ENCODE data around the gene AKAP9.
"Not testable (repeated sequence)": the region's sequence is repeated elsewhere in the genome, so short reads cannot be mapped to it uniquely, and the experiment has no call there.

Gene AKAP9

DNA sequence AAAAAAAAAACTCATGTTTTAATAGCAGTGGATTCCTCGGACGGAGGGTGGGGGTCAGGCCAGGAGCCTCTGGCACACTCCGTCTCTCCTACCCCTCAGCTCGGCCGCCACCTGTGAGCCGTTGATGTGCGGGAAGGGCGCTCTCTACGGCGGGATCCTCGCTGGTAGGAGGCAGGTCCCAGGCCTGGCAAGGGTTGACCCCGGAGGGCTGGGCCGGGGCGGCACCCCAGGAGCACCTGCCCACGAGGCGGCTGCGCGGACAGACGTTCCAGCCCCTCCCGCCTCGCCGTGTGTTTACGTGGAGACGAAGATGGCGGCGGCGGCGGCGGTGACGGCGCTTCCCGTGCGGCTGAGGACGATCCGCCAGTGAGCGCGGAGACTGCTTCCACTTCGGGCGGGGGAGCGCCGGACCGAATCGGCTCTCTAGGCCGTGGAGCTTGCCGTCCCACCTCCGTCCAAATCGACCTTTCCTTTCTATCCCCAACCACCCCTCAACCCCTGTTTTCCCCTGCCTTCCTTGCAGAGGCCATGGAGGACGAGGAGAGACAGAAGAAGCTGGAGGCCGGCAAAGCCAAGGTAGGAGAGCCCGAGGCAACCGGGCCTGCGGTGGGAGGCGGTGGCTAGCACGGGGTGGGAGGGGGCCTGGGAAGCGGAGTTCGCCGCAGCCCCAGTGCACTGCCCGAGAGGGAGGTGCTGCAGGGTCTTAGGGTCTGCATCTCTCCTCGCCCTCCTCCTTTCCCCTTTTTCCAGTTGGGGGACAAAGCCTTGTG lies at the start of gene AKAP9:
TSS of gene AKAP9 (plus strand) at position 291 of the 770 bp plus-strand sequence. CDS start at position 529, 238 bp downstream.
- in situ Hi-C loops (cut with HindIII; ENCODE audit: low sequenced_read_pairs) = no loop called here

DNA sequence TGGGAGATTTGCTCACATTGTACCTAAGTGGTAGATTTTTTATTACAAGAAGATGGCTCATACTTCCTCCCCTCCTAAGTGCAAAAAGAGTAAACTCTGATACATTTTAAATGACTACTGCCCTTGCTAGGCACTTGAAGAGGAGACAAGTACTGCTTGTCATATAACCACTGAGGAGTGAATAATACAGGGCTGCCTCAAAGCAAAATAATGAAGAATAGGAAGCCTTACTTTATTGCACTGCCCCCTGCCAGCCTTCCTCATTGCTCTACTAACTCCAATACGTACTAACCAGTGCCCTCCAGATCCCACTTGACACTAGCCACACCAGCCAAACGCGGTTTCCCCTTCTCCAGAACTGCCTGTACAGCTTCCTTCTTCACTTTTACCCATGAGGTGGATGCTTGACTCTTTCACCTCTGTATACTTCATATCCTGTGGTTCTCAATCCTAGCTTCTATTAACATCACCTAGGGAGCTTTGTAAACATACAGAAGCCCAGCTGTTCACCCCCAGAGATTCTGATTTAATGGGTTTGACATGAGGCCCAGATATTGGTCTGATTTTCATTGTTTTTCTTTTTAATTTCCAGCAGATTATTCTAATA lies 48.5 kb upstream of the AKAP9 start:
- in situ Hi-C loops (cut with HindIII; ENCODE audit: low sequenced_read_pairs) = no loop called here

DNA sequence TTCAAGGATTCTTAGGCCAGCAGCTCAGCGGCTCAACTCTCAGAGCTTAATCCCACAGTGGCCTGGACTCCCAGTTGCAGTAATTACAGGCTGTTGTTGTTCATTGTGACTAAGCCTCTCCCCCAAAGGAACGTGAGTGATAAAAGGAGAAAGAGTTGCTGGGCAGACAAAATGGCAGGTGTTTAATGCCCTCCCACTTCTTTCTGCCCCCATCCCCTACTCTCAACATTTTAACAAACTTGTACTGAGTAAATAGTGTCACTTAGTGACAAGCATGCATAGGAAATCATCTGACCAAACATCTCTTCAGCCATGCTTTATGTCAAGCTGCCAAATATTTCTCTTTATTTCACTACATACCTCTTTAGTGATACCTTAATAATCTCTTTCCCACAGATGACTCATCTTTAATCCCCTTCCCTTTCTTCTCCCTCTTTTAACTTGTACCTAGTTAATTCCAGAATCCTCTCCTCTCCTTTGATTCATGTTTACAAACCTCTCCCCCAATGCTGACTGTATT lies 47.8 kb upstream of the AKAP9 start:
- in situ Hi-C loops (cut with HindIII; ENCODE audit: low sequenced_read_pairs) = no loop called here

DNA sequence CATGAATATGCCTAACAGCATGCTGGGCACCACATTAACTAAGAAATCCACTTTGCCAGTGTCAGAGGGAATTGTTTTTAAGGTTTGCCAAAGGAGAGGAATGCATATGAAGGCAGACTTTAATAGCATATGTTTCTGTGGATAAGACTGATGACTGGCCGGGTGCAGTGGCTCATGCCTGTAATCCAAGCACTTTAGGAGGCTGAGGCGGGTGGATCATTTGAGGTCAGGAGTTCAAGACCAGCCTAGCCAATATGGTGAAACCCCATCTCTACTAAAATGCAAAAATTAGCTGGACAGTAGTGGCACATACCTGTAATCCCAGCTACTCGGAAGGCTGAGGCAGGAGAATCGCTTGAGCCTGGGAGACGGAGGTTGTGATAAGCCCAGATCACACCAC lies 47.0 kb upstream of the AKAP9 start:
- in situ Hi-C loops (cut with HindIII; ENCODE audit: low sequenced_read_pairs) = not testable (repeated sequence)

DNA sequence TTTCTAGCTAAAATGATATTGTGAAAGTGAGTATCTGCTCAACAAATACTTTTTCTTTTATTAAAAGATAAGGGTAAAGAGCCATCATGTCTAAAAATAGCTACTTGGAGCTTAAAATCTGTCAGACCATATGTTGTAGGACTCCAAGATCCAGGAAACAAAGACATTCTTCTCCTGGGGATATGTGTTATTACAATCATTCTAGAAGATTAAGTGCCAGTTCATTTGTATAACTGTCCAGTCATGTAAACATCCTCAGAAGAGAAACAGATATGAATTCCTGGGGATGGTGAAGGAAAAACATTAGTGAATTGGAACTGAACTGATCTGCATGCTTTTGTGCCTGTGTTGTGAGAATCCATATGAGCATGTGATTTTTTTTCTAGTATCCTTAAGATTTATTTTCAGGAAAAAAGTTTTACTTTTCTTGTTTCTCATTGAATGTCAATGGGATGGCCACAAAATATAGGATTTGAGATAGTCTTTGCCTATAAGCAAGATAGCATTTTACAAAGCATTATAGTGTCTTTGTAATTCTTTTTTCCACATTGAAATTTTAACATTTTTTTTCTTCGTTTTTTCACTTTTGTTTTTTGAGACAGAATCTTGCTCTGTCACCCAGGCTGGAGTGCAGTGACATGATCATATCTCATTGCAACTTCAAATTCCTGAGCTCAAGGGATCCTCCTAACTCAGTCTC lies 45.7 kb upstream of the AKAP9 start:
- in situ Hi-C loops (cut with HindIII; ENCODE audit: low sequenced_read_pairs) = no loop called here

DNA sequence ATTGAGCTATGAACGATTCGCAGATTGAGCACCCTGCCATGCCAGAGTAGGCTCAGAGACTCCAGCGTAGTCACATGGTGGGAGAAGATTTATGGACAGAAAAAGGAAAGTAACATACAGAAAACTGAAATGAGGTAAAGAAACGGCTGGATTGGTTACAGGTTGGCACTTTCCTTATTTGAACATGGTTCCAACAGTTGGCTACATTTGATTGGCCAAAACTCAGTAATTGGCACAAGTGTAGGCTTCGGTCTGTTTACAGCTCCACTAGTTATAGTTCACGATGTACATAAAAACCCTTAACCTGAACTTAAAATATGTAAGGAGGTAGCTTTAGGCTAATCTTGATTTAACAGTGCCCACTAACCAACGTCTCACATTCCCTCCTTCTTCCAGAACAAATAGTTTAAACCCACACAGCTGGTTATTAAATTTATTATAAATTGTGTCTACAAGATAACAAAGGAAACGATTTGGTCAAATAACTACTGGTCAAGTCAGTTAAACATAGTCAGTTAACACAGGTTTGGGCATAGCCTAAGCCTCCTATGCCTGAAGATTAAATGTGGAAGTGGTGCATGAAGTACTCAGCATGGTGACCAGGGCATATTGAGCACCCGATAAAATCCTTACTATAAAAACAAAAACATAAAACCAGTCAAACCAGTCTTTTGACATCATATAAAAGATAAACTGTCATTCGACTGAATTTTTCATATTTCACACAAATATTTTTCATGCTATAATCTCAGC lies 42.2 kb upstream of the AKAP9 start:
- in situ Hi-C loops (cut with HindIII; ENCODE audit: low sequenced_read_pairs) = no loop called here

DNA sequence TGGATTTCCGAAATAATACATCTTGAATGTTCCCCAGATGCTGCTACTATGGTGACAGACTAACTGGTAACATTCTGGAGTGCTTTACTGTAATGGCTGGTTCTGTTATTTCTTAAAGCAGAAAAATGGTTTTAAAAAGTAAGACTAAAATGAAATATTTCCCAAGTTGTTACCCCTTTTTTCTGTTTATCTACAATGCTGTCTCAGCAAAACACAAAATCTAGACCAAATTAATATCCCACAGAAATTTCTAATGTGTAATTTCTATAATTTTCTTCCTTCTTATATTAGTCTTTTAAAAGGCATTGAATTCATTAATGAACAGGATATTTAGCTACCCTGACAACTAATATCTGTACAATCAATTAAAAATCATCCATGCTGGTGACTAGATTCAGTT lies 41.1 kb upstream of the AKAP9 start:
- in situ Hi-C loops (cut with HindIII; ENCODE audit: low sequenced_read_pairs) = no loop called here

DNA sequence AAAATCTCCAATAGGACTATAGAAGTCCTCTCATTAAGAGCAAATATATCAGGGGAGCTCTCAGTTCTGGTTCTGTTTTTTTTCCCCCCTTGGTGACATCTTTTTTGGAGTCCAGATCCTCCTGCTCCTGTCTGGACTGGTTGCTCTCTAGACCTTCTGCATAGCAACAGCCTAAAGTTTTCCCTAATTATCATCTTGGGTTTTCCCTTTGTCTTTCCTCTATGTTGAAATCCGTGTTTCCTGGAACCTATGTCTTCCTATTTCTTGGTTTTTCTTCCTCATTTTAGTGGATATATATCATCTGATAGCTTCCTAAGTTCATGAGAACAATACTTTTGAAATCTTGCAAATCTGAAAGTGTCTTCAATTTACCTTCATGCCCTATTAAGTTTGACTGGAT lies 30.5 kb upstream of the AKAP9 start:
- in situ Hi-C loops (cut with HindIII; ENCODE audit: low sequenced_read_pairs) = no loop called here

DNA sequence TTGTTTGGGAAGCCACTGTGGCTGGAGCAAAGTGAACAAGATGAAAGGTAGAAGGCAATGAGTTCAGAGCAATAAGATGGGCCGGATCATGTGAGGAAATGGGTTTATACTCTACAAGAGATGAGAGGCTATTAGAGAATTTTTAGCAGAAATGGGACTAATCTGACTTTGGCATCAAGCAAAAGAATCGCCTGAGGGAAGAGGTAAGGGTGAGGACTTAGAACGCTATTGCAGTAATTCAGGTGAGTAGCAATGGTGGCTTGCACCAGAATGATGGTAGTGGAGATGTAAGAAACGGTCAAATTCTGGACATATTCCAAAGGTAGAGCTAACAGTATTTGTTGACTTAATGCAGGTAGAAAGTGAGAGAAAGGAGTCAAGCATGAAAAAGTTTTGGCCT lies 29.5 kb upstream of the AKAP9 start:
- in situ Hi-C loops (cut with HindIII; ENCODE audit: low sequenced_read_pairs) = no loop called here

DNA sequence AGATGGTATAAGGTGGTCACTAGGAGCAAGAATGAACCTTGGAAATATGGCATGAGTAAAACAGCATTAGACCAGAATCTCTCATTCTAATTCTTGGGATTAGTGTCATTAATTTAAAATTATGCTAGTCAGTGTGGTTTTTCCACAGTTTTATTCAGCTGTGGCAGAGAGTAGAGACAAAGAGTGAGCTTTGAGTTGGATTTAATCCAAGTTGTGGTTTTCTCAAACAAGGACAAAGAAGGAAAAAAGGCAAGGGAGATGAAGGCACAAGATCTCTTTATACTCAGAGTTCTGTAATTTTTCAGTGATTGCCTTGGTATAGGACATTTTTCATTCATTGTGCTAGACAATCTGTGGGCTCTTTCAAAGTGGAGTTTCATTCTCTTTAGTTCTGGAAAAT lies 28.2 kb upstream of the AKAP9 start:
- in situ Hi-C loops (cut with HindIII; ENCODE audit: low sequenced_read_pairs) = no loop called here

DNA sequence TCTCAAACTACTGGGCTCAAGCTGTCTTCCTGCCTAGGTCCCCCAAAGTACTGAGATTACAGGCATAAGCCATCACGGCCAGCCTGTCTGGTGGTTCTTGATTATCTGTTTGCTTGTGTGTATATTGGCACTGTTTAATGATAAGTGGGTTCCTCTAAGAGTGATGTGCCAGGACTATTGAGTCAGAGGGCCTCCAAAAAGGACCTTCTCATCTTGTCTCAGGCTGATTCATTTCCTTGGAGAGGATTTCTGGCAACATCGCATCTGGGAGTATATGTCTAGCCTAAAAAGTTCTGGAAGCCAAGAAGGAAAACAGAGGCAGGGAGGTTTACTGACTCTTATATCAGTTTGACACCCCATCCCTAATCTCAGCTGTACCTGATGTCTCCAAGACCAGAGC lies 27.1 kb upstream of the AKAP9 start:
- in situ Hi-C loops (cut with HindIII; ENCODE audit: low sequenced_read_pairs) = no loop called here

DNA sequence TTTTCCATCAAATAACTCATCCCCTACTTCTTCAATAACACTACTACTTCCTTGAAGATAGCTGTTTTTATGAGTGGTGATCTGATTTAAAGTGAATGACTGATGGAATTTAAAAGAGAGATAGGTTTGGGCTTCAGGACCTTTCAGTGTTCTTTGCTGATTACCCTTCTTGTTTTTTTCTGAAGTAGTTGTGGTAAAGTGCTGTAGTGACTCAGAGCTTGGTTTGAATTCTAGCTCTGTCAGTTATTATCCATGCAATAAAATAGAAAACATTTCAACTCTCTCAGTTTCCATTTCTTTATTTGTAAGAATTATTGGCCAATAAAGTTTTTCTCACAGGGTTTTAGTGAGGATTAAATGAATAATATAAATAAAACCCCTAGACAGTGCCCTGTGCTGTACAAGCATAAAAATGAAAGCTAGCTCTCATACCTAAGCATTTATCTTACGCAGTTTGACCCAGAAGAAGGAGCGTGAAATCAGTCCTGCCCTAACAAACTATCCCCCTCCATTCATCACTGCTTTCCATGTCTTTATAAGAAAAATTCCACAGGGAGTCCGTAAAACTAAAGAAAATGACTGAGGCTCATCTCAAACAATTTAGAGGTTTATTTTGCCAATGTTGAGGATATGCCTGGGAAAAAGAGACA lies 25.1 kb upstream of the AKAP9 start:
- in situ Hi-C loops (cut with HindIII; ENCODE audit: low sequenced_read_pairs) = no loop called here

DNA sequence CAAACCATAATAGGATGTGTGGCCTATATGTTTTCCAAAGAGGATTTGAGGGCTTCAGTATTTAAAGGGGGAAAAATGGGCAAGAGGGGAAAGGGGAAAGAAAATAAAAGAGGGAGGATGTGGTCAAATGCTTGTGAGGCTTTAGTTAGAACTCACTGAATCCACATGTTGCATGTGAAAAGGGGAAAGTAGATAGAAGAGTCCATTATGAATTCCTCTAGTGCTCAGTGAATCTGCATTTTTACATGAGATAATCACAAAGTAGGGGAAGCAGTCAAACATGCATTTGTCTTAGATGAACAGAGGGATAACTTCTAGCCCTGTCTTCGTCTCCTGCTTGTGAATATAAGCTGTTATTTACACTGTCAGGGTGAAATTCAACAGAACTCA lies 24.6 kb upstream of the AKAP9 start:
- in situ Hi-C loops (cut with HindIII; ENCODE audit: low sequenced_read_pairs) = no loop called here

DNA sequence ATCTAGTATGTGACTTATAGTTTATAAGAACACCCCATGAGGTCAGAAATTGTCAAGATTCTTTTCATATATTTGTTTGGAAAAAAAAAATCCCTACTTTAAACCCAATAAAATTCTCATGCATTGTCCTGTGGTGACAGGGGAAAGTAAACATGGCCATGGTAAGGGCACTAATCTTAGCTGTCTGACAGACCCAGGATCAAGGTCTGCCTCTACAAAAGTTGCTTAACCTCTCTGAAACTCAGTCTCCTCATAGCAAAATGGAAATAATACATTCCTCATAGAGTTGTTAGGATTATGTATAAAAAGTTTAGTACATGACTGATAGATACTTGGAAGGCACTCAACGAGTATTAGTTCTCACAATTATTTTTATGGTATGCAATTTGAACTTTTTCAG lies 22.3 kb upstream of the AKAP9 start:
- in situ Hi-C loops (cut with HindIII; ENCODE audit: low sequenced_read_pairs) = no loop called here

DNA sequence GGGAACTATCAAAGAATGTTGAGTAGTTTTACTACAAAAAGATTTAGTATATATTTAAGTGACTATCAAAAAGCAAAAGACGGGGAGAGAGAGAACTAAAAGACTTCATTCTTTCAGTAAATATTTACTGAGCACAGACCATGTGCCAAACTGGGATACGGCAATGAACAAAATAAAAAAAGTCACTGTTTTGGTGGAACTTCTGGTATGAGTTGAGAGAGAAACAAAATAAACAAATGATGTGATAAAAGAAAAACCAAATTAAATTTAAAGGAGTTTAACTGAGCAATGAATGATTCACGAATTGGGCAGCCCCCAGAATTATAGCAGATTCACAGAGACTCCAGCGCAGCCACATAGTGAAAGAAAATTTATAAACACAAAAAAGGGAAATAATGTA lies 17.8 kb upstream of the AKAP9 start:
- in situ Hi-C loops (cut with HindIII; ENCODE audit: low sequenced_read_pairs) = no loop called here

DNA sequence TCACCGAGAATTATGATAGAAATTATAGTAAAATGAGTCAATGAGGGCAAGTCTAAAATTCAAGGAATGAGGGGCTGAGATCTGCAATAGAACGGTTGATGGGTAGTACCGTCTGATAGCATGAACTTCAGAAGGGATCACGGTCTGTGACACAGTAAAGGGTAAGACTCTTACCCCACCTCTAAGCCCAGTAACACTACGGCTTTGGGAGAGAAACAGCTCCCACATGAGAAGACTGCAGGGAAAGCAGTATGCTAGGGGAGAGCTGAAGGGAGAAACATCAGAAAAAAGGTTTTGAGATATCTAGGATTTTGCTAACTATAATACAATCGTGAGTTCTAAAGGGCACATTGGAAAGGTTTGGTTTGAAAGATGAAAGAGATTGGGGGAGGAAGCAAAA lies 12.8 kb upstream of the AKAP9 start:
- in situ Hi-C loops (cut with HindIII; ENCODE audit: low sequenced_read_pairs) = no loop called here

DNA sequence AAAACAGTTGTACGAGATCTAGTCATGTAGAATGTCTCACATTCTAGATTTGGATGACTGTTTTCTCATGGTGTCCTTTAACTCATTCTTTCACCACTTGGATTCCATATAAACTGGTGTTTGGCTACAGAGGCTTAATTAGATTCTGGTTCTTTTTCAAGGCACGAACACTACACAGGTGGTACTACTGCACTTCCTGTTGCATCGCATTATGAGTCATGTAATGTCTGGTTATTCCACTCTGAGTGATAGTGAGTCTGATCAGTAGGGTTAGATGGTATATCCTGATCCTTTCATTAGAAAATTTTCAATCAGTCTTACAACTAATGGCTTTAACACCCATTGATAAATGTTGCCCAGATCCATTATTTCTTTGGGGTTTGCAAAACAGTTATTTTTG lies 11.2 kb upstream of the AKAP9 start:
- in situ Hi-C loops (cut with HindIII; ENCODE audit: low sequenced_read_pairs) = no loop called here

DNA sequence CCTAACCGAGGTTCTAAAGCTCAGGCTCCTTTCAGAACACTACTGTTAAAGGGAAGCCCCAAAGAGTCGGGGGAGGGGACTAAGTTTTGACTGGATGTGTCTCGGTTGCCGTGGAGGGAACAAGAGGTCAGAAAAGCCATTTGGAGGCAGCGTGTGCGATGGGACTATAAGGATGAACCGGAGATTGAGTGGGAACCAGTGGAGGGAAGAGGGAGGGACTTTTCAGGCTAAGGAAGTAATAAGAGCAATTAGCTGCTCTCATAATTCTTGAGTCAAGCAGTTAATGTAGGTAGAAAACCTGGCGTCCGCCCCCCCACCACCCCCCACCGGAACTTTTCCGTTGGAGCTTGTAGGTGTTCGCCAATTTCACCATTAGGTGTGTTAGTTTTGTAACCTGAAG lies 491 bp upstream of the AKAP9 start:
- in situ Hi-C loops (cut with HindIII; ENCODE audit: low sequenced_read_pairs) = no loop called here

DNA sequence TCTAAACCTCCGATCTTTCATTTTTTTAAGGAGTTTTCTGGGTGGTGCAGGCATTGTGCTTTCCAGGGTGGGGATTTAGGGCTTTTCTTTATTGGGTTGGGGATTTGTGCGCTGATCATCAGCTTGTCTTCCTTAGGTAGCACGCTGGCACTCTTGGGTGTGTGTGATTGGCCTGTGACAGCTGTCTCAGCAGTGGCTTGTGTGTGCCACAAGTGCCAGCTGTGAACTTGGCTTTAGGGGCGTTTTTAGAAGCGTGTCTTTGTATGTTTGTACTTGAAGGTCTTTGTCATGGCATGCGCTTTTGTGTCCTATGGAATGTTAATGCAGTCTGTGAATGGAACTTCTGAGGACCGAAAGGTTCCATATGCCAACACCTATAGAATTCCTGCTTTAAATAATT lies 788 bp downstream of the AKAP9 start:
- in situ Hi-C loops (cut with HindIII; ENCODE audit: low sequenced_read_pairs) = no loop called here

DNA sequence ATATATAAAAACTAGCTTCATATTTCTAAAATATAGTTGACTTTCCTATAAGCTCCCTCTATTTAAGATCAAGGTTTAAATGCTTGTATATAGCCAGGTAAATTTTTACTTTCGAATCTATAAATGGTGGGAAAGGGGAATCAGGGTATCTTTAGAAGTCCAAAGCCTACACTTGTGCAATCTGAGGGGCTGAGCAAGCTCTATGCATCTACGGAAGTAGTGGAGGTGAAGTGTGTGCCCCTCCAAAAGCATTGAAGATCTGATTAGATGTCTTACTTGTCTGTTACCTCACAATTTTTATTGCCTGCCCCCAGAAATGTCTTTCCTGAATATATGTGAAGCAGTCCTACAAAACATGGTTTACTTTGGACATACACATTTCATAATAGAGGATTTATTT lies 1.6 kb downstream of the AKAP9 start:
- in situ Hi-C loops (cut with HindIII; ENCODE audit: low sequenced_read_pairs) = no loop called here

DNA sequence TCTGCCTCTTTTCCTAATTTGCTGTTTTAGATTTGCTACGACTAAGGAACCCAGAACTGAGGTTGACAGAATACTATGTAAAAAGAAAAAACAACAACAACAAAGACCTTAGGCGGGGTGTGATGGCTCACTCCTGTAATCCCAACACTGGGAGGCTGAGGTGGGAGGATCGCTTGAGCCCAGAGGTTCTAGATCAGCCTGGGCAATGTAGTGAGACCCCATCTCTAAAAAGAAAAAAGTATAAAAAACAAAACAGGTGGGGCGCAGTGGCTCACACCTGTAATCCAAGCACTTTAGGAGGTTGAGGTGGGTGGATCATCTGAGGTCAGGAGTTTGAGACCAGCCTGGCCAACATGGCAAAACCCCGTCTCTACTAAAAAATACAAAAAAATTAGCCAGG lies 4.3 kb downstream of the AKAP9 start:
- in situ Hi-C loops (cut with HindIII; ENCODE audit: low sequenced_read_pairs) = not testable (repeated sequence)
